Measurements from ENCODE around the gene RBBP8NL. TPM values are rescaled to one million over a fixed set of nuclear protein-coding genes. Genes with fewer than 3 reads are reported as not detected.

RBBP8NL gene
- total and polyA plus RNA-seq, 9 of the 15 experiments (the other 6 are each of a cell fraction or from before 2014, with no cell fraction given): not detected

DNA sequence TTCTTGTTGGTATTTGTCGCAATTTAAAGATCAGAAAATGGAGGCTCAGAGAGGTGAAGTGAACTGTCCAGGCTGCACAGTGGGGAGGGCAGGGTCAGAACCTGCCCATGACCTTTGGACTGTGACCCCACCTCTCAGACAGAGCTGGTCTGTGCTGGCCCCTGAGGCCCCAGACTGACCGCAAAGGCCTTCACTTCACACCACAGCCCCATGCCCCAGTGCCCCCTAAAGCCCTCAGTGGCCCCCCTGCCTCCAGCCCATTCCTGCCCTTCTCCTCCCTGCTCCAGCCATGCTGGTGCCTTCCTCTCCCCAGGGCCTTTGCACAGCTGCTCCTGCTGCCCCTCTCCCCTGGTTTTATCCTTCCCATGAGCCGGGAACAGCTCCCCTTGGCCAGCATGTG lies 9.4 kb upstream of the RBBP8NL start (continued):
- TF ChIP-seq MYBL2 (IDR thresholded peaks at IDR 0.05; ENCODE audit: low read depth) (no peak), MYBL2 (CRISPR knock-in tag; IDR thresholded peaks at IDR 0.05; ENCODE audit: borderline replicate concordance) (no peak), GTF2A2 (tag; IDR thresholded peaks at IDR 0.05) (no peak), RBM22 (IDR thresholded peaks at IDR 0.05; ENCODE audit: low read depth, low read length, poor library complexity, severe bottlenecking) (no peak), ZNF311 (CRISPR knock-in tag; IDR thresholded peaks at IDR 0.05) (no peak), MAFK (IDR thresholded peaks at IDR 0.05; ENCODE audit: low read length) (no peak), EGR1 (conservative IDR thresholded peaks at IDR 0.05) (no peak), ZNF384 (IDR thresholded peaks at IDR 0.05; ENCODE audit: low read depth, low read length) (no peak), ERF (CRISPR knock-in tag; IDR thresholded peaks at IDR 0.05) (no peak)
- TF ChIP-seq, protein P1, sequence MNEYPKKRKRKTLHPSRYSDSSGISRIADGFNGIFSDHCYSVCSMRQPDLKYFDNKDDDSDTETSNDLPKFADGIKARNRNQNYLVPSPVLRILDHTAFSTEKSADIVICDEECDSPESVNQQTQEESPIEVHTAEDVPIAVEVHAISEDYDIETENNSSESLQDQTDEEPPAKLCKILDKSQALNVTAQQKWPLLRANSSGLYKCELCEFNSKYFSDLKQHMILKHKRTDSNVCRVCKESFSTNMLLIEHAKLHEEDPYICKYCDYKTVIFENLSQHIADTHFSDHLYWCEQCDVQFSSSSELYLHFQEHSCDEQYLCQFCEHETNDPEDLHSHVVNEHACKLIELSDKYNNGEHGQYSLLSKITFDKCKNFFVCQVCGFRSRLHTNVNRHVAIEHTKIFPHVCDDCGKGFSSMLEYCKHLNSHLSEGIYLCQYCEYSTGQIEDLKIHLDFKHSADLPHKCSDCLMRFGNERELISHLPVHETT (CRISPR knock-in tag; conservative IDR thresholded peaks at IDR 0.05 in 1 of 2, IDR thresholded peaks at IDR 0.05 in 1 of 2): no peak

All from K562 (cell line).